Loucy (cell line): Measurements from ENCODE around the gene CDH4.

ENCODE experiments used
- H2AFZ ChIP-seq: fragments of 200-600 bp; sonication (generic); 2 replicates; pipeline ENCODE4 v1.6.0; 2016; ENCODE audit warnings: antibody characterized with exemption, mild to moderate bottlenecking, low read length, moderate library complexity
- H3F3A ChIP-seq: fragments of 200-600 bp; 2 replicates; pipeline ENCODE4 v1.6.0; 2016; ENCODE audit warnings: antibody characterized with exemption, low read depth, mild to moderate bottlenecking
- H3K27me3 ChIP-seq: fragments of 200-600 bp; sonication (generic); 2 replicates; pipeline ENCODE4 v1.6.1; 2014; ENCODE audit warnings: low read length, mild to moderate bottlenecking; ENCODE audit not compliant: insufficient read depth, poor library complexity, severe bottlenecking
- H3K36me3 ChIP-seq: fragments of 200-600 bp; sonication (generic); 2 replicates; pipeline ENCODE4 v1.6.1; 2016; ENCODE audit warnings: low read length; ENCODE audit not compliant: insufficient read depth
- H3K4me1 ChIP-seq: fragments of 200-600 bp; sonication (generic); 2 replicates; pipeline ENCODE4 v1.5.1; 2014; ENCODE audit warnings: low read length, mild to moderate bottlenecking; ENCODE audit not compliant: insufficient read depth, poor library complexity, severe bottlenecking
- H3K4me2 ChIP-seq: fragments of 200-600 bp; sonication (generic); 2 replicates; pipeline ENCODE4 v1.6.0; 2014; ENCODE audit warnings: antibody characterized with exemption, low read length, low read depth, mild to moderate bottlenecking; ENCODE audit not compliant: poor library complexity, severe bottlenecking
- H3K4me3 ChIP-seq: fragments of 200-600 bp; sonication (generic); 2 replicates; pipeline ENCODE4 v1.5.1; 2014; ENCODE audit warnings: low read length, mild to moderate bottlenecking, mixed read lengths; ENCODE audit not compliant: poor library complexity, severe bottlenecking
- H3K79me2 ChIP-seq: fragments of 200-600 bp; sonication (generic); 2 replicates; pipeline ENCODE4 v1.6.1; 2014; ENCODE audit warnings: low read length; ENCODE audit not compliant: insufficient read depth
- H3K9ac ChIP-seq: fragments of 200-600 bp; sonication (generic); 2 replicates; pipeline ENCODE4 v1.6.0; 2014; ENCODE audit warnings: mild to moderate bottlenecking, low read depth, low read length, moderate library complexity; ENCODE audit not compliant: poor library complexity, severe bottlenecking
- H3K9me2 ChIP-seq: fragments of 200-600 bp; sonication (generic); replicated peaks from 2 replicates; pipeline ENCODE4 v1.6.1; 2016; ENCODE audit warnings: low read depth, low read length, mixed read lengths
- H3K9me3 ChIP-seq: fragments of 200-600 bp; sonication (generic); 2 replicates; pipeline ENCODE4 v1.6.1; 2014; ENCODE audit warnings: mild to moderate bottlenecking, antibody characterized with exemption, low read length, low read depth; ENCODE audit not compliant: insufficient read depth
- H4K20me1 ChIP-seq: fragments of 200-600 bp; sonication (generic); 2 replicates; pipeline ENCODE4 v1.6.0; 2014; ENCODE audit warnings: antibody characterized with exemption, low read length, mild to moderate bottlenecking; ENCODE audit not compliant: insufficient read depth, poor library complexity, severe bottlenecking
- CTCF ChIP-seq: fragments of 200-600 bp; sonication (generic); conservative IDR thresholded peaks from 2 replicates; pipeline ENCODE4 v1.5.1; 2014; ENCODE audit warnings: mild to moderate bottlenecking, antibody characterized with exemption, low read length
- EZH2phosphoT487 ChIP-seq: fragments of 200-600 bp; IDR thresholded peaks from 2 replicates; pipeline ENCODE4 v1.6.1; 2018; ENCODE audit warnings: antibody characterized with exemption, mild to moderate bottlenecking, moderate library complexity, borderline replicate concordance

The CDH4 gene

GRCh38 chr20:61316346-61316745 lies 64.3 kb downstream of the CDH4 start:
- Histone ChIP-seq H3K79me2 (no peaks in the 10 kb centered on the region), H3F3A (no peaks in the 10 kb centered on the region), H3K9me3 (no peaks in the 10 kb centered on the region), H2AFZ (no peak overlapping the region), H3K27me3 (no peaks in the 10 kb centered on the region), H3K4me1 (no peaks in the 10 kb centered on the region), H4K20me1 (no peaks in the 10 kb centered on the region), H3K9me2 (no peaks in the 10 kb centered on the region), H3K36me3 (no peaks in the 10 kb centered on the region), H3K4me2 (no peak overlapping the region), H3K9ac (no peak overlapping the region), H3K4me3 (no peak overlapping the region)
- TF ChIP-seq CTCF (no peak), EZH2phosphoT487 (no peak)

GRCh38 chr20:61317966-61318530 lies 66.0 kb downstream of the CDH4 start:
- H3K4me1 ChIP-seq: no peaks in the 10 kb centered on the region
- no peak for TF ChIP-seq CTCF
- TF ChIP-seq EZH2phosphoT487: no peak
- H3K79me2 ChIP-seq: no peaks in the 10 kb centered on the region
- no peak overlapping the region for H2AFZ ChIP-seq
- no peak overlapping the region for H3K9ac ChIP-seq
- no peak overlapping the region for H3K4me3 ChIP-seq
- H3K36me3 ChIP-seq: no peaks in the 10 kb centered on the region
- no peaks in the 10 kb centered on the region for H3K9me2 ChIP-seq
- H3K9me3 ChIP-seq: no peaks in the 10 kb centered on the region
- H3F3A ChIP-seq: no peaks in the 10 kb centered on the region
- H4K20me1 ChIP-seq: no peaks in the 10 kb centered on the region
- H3K4me2 ChIP-seq: no peak overlapping the region
- no peaks in the 10 kb centered on the region for H3K27me3 ChIP-seq

- no peak for TF ChIP-seq EZH2phosphoT487
- TF ChIP-seq CTCF: no peak
- no peaks in the 10 kb centered on the region for H3K36me3 ChIP-seq
- H3F3A ChIP-seq: no peaks in the 10 kb centered on the region
- no peak overlapping the region for H2AFZ ChIP-seq
- no peaks in the 10 kb centered on the region for H3K9me3 ChIP-seq
- H3K4me1 ChIP-seq: no peaks in the 10 kb centered on the region
- no peaks in the 10 kb centered on the region for H3K9me2 ChIP-seq
- H3K79me2 ChIP-seq: no peaks in the 10 kb centered on the region
- no peak overlapping the region for H3K4me3 ChIP-seq
- H3K27me3 ChIP-seq: no peaks in the 10 kb centered on the region
- no peak overlapping the region for H3K4me2 ChIP-seq
- H4K20me1 ChIP-seq: no peaks in the 10 kb centered on the region
- no peak overlapping the region for H3K9ac ChIP-seq
These were observed 68.8 kb downstream of the CDH4 start for GRCh38 chr20:61320691-61321425.
